RWPE1 (cell line): ENCODE measurements around the gene PARN.

Experiments used
- CTCF ChIA-PET: fragments of 350-600 bp; sonication (Branson Sonifier 250); formaldehyde crosslinking; extraction: SDS; loops from one replicate; lab custom pipeline; 2021; lab: Yijun Ruan, JAX
- POLR2A ChIA-PET: fragments of 400-600 bp; formaldehyde crosslinking; extraction: SDS; loops from one replicate; lab custom pipeline; 2020; ENCODE audit warnings: antibody characterized with exemption; ENCODE audit not compliant: low non-redundant PET; lab: Yijun Ruan, JAX
- DNase-seq: peaks from one replicate; pipeline ENCODE4 v3.0.0; 2012; ENCODE audit warnings: low spot score
- H3K27ac ChIP-seq: fragments of 450-650 bp; 2 replicates; pipeline ENCODE4 v1.5.1; 2017
- CTCF ChIP-seq: fragments of 450-650 bp; conservative IDR thresholded peaks from 2 replicates; pipeline ENCODE4 v1.5.1; 2017; ENCODE audit warnings: low read depth, mild to moderate bottlenecking

The PARN gene

GRCh38 chr16:14475370-14476139 is 154.5 kb downstream of the PARN start:
- ChIA-PET CTCF (no interaction called here), POLR2A (no interaction called here)
- no peak for TF ChIP-seq CTCF
- H3K27ac ChIP-seq, result no peak overlapping the region
- DNase-seq, result peak; percentile 42

DNA sequence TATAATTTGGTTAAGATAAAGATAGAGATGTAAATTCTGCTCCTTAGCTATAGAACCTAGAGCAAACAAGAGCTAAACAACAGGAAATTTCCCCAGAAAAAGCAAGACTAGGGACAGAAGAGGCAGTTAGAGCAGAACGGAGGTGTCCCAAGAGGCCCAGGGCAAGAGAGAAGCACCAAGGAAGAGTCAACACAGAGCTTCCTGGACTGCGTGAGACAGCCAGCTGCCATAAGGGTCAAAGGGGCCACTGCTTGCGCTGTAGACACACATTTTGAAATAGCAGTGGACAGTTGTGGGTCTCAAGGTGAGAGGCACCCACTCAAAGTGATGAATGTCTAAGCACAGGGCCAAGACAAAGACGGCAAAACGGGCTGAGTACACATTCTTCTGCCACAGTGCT is 156.6 kb downstream of the PARN start:
- POLR2A ChIA-PET, result no interaction called here

GRCh38 chr16:14472357-14472756 is 157.7 kb downstream of the PARN start:
- no peak overlapping the region for H3K27ac ChIP-seq
- CTCF ChIA-PET, result no interaction called here
- TF ChIP-seq CTCF, result no peak
- no peak for DNase-seq
- POLR2A ChIA-PET, result no interaction called here

More for the DNA sequence above, 156.6 kb downstream of the PARN start:
- H3K27ac ChIP-seq, result no peak overlapping the region
- no peak for DNase-seq
- CTCF ChIA-PET, result no interaction called here
- TF ChIP-seq CTCF, result no peak

- DNase-seq, result no peak
- CTCF ChIA-PET, result no interaction called here
- H3K27ac ChIP-seq, result no peak overlapping the region
- POLR2A ChIA-PET, result no interaction called here
- no peak for TF ChIP-seq CTCF
Measured at GRCh38 chr16:14470788-14471187, 159.3 kb downstream of the PARN start.

DNA sequence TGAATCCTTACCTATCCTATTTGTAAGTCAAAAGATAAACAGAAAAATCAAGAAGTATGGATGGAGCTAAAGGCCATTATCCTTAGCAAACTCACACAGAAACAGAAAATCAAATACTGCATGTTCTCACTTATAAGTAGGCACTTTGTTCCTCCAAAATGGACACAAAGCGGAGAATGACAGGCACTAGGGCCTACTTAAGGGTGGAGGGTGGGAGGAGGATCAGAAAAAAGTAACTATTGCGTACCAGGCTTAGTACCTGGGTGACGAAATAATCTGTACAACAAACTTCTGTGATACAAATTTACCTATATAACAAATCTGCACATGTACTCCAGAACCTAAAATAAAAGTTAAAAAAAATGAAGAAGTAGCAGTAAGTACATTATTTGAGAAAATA is 164.3 kb downstream of the PARN start:
- POLR2A ChIA-PET, result no interaction called here
- H3K27ac ChIP-seq, result no peak overlapping the region
- CTCF ChIA-PET, result no interaction called here
- no peak for TF ChIP-seq CTCF
- DNase-seq, result no peak

DNA sequence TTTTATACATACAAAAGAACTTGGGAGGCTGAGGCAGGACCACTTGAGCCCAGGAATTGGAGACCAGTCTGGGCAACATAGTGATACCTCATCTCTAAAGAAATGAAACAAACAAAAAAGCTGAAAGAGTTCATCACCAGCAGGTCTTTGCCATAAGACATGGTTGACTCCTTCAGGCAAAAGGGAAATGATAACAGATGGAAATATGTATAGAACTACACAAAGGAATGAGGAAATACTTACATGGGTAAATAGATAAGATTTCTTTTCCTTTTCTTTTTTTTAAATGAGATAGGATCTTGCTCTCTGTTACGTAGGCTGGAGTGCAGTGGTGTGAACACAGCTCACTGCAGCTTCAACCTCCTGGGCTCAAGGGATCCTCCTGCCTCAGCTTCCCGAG is 165.3 kb downstream of the PARN start:
- ChIA-PET CTCF (no interaction called here), POLR2A (no interaction called here)
- H3K27ac ChIP-seq, result no peak overlapping the region
- DNase-seq, result no peak
- TF ChIP-seq CTCF, result no peak
